GM19328 (cell line): ENCODE results near the gene ECHDC3.
"Not testable (repeated sequence)": the region's sequence is repeated elsewhere in the genome, so short reads cannot be mapped to it uniquely, and the experiment has no call there.

ENCODE experiments used
- ATAC-seq: cut with Tn5 transposase; IDR thresholded peaks from one replicate; pipeline ENCODE4 v1.9.1; 2021; ENCODE audit warnings: mild to moderate bottlenecking, moderate library complexity; ENCODE audit not compliant: unreplicated experiment

ECHDC3 gene, protein sequence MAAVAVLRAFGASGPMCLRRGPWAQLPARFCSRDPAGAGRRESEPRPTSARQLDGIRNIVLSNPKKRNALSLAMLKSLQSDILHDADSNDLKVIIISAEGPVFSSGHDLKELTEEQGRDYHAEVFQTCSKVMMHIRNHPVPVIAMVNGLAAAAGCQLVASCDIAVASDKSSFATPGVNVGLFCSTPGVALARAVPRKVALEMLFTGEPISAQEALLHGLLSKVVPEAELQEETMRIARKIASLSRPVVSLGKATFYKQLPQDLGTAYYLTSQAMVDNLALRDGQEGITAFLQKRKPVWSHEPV

DNA sequence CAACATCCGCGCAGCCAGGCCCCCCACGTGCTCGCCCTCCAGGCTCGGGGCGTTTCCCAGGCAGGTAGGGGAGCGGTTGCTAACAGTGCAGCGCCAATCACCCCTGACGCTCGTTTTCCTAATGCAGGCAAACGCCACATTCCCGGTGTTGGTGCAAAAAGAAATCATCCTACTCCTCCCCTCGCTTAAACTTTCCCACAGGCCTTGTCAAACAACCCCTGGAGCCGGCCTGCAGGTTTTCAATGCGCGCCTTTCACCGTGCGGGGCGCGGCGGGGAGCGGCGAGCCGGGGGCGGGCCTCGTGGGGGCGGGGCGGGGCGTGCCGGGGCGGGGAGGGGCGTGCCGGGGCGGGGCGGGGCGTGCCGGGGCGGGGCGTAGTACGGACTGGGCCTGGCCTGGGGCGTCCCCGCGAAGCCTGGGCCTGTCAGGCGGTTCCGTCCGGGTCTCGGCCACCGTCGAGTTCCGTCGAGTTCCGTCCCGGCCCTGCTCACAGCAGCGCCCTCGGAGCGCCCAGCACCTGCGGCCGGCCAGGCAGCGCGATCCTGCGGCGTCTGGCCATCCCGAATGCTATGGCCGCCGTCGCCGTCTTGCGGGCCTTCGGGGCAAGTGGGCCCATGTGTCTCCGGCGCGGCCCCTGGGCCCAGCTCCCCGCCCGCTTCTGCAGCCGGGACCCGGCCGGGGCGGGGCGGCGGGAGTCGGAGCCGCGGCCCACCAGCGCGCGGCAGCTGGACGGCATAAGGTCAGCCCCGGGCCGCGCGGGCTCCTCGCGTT is at the start of gene ECHDC3:
ECHDC3 (plus strand) TSS at position 374 of the 770 bp plus-strand sequence; CDS start at position 569, 195 bp downstream.
- peak; percentile 74 for ATAC-seq

DNA sequence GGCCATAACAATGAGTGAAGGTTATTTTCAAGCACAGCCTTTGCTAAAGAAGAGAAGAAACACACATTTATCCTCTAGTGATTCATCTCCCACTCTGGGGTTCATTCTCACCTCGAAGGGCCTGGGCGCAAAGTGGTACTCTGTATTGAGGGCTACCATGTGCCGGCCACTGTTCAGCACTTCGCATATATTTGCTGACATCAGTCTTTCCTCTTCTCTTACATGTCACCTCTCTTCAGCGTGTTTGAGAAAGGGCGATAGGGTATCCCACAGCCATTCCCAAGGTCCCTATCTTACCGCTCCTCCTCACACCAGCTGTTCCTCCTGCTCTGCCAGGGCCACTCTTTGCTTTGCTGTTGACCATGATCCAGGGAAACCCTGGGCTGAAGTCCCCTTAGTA is 48.8 kb upstream of the ECHDC3 start:
- no peak for ATAC-seq

DNA sequence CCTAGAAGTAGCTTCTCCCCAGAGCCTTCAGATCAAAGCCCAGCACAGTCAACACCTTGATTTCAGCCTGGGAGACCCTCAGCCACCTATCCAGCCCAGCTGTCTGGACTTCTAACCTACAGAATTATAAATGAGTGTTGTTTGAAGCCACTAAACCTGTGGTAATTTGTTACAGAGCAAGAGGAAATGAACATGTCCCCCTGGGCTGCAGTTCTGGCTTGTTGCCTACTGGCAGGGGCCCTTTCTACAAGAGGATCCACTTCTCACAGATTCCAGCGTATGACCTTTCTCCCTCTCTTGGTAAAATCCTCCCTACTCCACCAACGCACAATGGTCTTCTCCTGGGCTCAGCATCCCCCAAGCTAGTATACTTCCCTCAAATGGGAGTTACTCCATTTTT is 46.4 kb upstream of the ECHDC3 start:
- no peak for ATAC-seq

DNA sequence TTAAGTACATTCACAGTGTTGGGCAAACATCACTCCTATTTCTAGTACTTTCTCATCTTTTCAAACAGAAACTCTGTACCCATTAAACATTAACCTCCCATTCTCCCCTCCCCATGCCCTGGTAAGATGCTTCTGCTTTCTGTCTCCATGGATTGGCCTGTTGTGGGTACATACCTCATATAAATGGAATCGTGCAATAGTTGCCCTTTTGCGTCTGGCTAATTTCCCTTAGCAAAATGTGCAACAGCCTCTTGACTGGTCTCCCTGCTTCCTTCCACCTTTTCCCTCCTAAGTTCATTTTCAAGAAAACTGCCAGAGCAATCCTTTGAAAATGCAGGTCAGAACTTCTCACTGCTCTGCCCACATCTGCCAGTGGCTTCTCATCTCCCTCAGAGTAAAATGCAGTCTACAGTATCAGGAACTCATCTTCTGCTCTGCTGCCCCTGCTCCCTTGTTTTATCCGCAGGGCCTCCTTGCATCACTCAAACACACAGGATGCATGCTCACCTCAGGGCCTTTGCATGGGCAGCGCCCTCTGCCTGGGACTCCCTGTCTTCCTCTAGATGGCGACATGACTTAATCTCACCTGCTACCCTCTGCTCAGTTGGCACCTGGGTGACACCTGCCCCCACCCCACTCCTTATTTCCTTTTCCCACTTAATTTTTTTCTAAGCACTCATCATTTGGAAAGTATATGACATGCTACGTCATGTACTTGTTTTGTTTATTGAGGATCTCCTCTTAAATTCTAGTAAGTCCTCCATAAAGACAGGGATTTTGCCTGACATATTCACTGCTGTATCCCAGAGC is 44.3 kb upstream of the ECHDC3 start:
- no peak for ATAC-seq

DNA sequence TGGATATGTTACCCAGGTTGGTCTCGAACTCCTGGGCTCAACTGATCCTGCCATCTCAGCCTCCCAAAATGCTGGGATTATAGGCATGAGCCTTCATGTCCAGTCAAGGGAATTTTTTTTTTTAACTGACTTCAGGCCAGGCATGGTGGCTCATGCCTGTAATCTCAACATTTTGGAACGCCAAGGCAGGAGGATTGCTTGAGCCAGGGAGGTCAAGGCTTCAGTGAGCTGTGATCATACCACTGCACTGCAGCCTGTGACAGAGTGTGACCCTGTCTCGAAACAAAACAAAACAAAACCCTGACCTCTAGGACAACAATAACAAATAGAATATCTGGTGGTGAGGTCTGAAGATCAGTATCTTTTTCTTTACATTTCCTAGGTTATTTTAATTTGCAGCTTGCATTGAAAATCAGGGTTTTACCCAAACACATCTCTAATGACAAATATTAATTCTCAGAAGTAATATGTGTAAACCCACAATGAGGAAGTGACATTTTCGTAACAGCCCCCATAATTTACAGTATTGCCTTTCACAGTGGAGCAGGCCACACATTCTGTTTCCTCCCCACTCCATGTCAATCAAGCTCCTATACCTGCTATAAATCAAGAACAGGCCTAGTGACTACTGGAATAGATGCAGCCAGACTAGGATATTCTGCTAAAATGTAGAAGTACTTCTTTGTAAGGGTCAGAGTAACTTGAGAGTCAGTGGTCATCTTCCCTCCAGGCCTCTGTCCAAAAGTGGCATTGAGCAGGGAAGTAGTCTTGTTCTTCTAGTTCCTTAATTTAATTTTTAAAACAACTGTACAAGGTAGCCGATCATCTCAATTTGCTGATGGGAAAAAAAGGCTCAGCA is 43.3 kb upstream of the ECHDC3 start:
- peak; percentile 63 for ATAC-seq

DNA sequence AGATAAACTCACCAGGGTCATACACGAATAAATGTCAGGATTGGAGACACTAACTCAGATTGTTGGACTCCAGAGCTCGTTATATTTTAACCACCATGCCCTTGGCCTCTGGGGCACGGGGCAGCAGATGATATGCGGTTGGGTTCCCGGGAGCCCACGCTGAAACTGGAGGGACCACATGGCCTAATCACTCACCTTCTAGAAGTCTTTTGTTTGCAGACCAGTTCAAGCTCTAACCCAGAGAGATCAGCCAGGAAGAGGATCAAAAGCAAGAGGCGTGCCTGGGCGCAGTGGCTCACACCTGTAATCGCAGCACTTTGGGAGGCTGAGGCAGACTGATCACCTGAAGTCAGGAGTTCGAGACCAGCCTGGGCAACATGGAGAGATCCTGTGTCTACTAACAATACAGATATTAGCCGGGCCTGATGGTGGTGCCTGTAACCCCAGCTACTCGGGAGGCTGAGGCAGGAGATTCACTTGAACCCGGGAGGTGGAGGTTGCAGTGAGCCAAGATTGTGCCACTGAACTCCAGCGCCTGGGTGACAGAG is 42.6 kb upstream of the ECHDC3 start:
- no peak for ATAC-seq

DNA sequence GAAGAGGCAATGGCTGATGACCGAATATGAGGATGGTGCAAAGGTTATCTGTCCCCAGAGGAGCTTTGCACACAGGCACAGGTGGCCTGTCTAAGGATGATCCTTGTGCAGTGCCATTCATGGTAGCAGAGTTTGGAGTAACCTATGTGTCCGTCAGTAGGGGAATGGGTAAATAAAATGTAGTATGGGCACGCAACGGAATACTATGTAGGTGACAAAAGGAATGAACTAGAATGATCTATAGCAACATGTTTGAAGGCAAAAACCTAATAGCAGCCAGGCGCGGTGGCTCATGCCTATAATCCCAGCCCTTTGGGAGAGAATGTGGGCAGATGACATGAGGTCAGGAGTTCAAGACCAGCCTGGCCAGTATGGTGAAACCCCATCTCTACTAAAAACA is 41.6 kb upstream of the ECHDC3 start:
- ATAC-seq, result no peak

DNA sequence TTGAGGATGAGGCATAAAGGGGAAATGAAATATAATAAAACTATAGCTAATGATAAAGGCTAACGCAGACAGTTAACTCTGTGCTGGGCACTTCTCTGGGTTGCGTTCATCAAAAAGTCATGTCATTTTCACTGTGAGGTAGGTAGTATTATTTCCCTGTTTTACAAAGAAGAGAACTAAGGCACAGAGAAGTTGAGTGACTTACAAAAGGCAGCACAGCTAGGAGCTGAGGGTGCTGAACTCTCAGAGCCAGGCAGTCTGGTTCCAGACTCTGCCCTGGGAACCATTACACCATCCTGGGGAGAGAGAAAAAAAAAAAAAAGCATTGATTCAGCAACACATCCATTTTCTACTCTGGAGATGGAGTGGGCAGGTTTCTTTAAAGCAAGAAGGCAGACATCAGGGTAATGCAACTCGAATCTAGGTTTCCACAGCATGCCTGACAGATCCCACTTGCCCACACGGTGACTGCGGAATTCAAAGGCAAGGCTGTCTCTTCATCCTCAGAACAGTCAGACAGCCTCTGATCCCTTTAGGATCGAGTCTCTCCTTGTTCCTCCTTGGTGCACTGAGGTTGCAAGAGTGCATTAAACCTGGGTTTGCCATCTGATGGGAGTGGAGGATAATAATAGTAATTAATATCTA is 40.6 kb upstream of the ECHDC3 start:
- no peak for ATAC-seq

DNA sequence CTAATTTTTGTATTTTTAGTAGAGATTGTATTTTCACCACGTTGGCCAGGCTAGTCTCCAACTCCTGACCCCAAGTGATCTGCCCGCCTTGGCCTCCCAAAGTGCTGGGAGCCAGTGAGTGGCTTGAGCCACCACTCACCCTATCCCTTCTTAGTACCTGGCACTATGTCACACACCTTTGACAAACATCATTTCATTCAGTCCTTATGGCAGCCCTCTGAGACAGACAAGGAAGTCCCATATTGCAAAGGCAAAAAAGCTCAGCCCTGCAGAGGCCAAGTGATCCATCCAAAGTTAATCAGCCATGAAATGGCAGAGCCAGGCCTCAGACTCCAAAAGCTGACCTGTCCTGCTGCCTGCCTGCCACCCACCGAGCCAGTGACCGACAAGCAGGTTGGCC is 39.9 kb upstream of the ECHDC3 start:
- no peak for ATAC-seq

DNA sequence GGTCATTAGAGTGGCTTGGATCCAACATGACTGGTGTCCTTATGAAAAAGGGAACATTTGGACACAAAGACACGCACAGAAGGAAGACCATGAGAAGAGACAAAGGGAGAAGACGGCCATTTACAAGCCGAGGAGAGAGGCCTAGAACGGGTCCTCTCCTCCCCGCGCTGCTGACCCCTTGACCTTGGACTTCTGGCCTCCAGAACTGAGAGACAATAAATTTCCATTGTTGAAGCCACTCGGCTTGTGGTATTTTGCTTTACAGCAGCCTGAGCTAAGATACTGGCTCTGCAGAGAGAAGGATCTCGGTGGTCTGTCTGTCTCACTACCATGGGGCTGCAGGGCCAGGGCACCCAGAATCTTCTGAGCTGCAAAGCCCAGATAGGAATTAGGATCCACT is 38.1 kb upstream of the ECHDC3 start:
- ATAC-seq, result no peak

DNA sequence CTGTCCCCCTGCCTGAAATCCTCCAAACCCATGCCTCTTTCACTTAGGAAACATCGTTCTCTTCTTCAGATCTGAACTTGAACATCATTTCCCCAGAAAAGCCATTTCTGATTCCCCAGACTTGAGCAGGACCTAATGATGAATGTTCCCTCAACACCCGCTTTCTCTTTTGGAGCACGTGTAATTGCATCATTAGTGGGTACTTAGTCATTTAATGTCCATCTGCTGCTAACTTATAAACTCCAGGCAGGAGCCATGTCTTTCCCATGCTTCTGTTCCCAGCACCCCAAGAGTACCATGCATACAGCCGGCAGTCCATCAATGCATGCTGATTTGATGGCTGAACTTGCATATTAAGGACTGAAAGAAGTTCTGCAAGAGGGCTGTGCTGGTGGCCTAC is 36.5 kb upstream of the ECHDC3 start:
- ATAC-seq, result no peak

DNA sequence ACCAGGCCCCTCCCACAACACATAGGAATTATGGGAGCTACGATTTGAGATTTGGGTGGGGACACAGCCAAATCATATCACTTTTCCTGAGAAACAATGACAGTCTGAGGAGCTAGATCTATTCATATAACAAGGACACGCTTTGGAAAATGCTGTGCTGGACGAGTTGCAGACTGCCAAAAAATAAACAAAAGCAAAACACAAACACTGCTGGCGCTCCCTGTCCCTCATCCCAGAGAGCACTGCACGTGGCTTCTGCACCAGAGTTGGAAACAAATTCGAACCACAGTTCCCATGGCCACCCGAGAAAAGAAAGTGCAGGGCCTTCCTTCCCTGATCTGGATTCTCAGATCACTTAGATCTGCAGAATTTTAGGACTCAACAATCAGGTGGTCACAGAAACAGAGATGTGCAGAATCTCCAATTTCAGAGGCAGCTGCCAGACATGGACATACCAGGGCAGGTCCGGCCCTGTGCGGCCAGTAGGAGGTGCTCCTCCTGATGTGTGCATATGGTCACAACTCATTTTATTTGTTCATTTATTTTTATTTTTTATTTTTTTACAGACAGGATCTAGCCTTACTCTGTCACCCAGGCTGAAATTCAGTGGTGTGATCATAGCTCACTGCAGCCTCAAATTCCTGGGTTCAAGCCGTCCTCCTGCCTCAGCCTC is 35.2 kb upstream of the ECHDC3 start:
- ATAC-seq, result no peak

DNA sequence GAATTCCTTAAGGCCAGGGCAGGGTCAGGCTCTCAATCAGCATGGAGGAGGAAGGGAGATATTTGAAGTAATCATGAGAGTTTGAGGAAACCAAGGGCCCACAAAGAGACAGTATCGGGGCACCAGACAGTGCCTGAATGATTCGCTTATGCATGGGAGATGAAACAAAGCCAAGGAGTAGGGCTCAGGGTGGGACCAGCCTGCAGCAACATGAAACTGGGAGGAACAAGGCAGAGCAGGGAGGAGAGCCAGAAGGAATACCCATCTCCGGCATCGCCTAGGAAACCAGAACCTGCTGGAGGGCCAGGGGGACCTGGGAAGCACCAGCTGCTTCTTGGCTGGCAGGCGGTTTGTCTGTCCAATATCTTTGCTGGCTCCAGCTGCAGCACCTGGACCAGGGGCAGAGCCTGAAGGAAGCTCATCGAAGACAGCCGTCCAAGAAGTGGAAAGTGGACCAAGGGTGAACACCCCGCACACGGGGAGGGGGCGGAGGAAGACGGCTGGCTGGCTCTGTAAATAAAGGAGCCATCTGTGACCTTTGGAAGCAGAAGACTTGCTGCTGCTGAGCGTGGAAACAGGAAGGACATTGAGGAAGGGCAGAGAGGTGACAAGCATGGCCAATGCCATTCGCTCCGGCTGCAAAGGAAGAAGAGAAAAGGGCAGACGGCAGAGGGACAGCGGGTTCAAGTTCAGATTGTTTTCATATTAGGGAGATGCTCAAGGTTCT is 34.4 kb upstream of the ECHDC3 start:
- no peak for ATAC-seq

DNA sequence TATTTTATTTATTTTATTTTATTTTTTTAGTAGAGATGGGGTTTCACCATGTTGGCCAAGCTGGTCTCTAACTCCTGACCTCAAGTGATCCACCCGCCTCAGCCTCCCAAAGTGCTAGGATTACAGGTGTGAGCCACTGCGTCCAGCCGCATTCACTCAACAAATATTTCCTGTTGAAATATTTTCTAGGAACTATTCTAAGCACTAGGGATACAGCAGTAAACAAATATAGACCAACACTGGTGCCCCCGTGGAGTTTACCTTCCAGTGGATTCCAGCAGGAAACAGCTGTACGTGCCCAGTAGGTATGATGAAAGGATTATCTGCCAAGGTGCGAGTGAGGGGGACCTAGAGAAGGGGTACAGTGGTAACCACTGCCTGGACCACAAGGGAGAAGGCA is 33.4 kb upstream of the ECHDC3 start:
- ATAC-seq, result not testable (repeated sequence)

DNA sequence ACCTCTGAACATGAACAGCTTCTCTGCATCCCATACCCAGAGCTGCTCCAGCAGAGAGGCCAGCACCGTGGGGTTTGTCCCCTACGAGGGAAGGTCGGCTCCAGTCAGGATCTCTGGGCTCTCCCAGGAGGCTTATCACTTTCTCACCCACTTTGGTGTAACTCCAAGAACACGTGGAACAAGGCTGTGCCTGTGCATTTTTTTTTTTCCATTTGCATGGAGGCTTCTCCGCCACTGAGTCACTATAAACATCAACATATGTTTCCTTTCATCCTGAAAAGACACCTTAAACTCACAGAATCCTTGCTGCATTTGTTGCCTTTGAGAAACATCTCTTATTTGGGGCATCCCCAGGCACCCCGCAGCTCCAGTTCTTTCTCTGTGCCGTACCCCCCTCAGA is 29.4 kb upstream of the ECHDC3 start:
- no peak for ATAC-seq

DNA sequence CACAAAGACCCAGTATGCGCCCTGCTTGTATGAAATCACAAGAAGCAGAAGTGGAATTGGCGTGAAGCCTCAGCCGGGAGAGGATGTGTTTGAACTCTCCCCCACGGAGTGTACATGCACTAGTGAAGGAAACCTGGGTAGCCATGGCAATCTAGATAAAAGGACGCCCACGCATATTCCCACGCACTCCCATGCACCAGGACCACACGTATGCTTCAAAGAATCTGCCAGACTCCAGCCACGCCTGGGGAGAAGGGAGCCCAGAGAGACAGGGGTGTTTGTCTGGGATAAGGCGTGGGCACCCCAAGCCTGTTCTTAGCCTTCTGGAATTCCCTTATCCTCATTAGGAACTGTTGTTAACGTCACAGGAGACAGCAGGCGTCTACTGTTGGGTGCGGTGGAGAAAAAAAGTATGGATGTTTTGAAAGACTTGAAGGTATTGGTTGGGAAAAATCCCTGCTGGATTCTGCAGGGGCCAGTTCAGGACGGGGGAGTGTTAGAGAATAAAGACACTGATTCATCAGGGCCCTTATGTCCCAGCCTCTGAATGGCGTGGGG is 28.9 kb upstream of the ECHDC3 start:
- no peak for ATAC-seq

DNA sequence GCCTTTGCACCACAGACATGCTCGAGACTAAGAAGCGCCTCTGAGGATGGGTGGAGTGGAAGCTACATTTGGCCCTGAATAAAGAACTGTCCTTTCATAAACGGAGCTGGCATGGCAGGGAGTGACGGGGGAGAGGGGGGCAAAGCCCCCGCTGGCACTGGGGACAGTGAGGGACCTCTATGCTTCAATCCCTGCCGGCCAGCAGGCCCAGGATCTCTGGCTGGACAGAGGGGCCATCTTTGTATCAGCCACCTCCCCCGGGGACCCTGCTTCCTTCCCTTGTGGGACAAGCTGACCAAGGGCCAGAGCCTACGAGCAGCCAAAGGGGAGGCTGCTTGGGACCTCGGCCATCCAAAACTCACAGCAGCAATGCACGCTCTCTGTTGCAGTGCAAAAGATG is 28.2 kb upstream of the ECHDC3 start:
- no peak for ATAC-seq

DNA sequence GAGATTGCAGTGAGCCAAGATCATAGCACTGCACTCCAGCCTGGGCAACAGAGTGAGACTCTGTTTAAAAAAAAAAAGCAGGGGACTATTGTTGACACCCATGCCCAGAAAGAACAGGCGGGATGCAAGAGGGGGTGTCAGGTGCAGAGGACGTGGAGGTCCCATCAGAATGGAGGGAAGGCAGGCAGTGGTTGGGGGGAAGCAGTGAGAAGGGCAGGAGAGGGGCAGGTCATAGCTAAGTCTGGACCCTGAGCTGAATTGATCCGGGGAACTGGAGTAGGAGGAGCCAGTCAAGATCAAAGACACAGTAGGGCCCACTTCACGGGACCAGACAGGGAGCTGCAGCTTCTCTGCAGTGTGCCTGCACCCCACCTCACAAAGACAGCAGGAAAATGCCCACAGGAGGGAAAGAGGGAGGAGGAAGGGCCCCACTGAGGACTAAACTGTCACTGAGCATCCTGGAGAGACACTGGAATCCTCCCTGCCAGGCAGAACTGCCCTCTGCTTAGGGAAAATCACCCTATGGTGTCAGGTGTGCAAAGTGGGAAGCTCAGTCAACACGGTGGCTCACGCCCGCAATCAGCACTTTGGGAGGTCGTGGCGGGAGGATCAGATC is 27.3 kb upstream of the ECHDC3 start:
- ATAC-seq, result no peak
